HL-60 (cell line): ENCODE results near the gene ZNF200.
A peak's percentile ranks its signal among the peaks of the same experiment; 100 is the strongest.

Source experiments
- DNase-seq, 2 experiments: peaks; one replicate each; pipeline ENCODE4 v3.0.0-alpha.2; 2010 to 2020; ENCODE audit warnings: low read depth in 1 of 2, low spot score in 1 of 2
- H3K27ac ChIP-seq: fragments of 250-450 bp; sonication (Bioruptor Pico); replicated peaks from 2 replicates; pipeline ENCODE4 v1.5.1; 2020; ENCODE audit warnings: mild to moderate bottlenecking, moderate library complexity
- H3K27me3 ChIP-seq: fragments of 250-450 bp; sonication (Bioruptor Pico); 2 replicates; pipeline ENCODE4 v1.5.1; 2021; ENCODE audit warnings: mild to moderate bottlenecking, moderate library complexity; ENCODE audit not compliant: insufficient read depth, poor library complexity, severe bottlenecking
- H3K4me3 ChIP-seq: replicated peaks from 2 replicates; pipeline ENCODE4 v1.5.1; 2011; ENCODE audit warnings: mild to moderate bottlenecking, control low read depth, low read length; ENCODE audit not compliant: insufficient read depth
- CTCF ChIP-seq: IDR thresholded peaks from one replicate; pipeline ENCODE4 v1.5.1; 2011; ENCODE audit warnings: low read length, control low read depth, inconsistent platforms; ENCODE audit not compliant: insufficient read depth
- GABPA ChIP-seq: IDR thresholded peaks from 2 replicates; pipeline ENCODE4 v1.6.1; 2012; ENCODE audit warnings: low read depth
- POLR2AphosphoS5 ChIP-seq: IDR thresholded peaks from 2 replicates; pipeline ENCODE4 v1.6.1; 2012; ENCODE audit warnings: low read depth
- REST ChIP-seq: IDR thresholded peaks from 2 replicates; pipeline ENCODE4 v1.6.1; 2012; ENCODE audit warnings: low read depth; ENCODE audit not compliant: insufficient replicate concordance
- SPI1 ChIP-seq: IDR thresholded peaks from 2 replicates; pipeline ENCODE4 v1.6.1; 2012; ENCODE audit warnings: low read depth, mild to moderate bottlenecking, borderline replicate concordance
- long read RNA-seq: library from polyadenylated mRNA; unstranded; transcript quantifications from one replicate; pipeline ENCODE4 v2.0.0, GENCODE V29; 2020

ZNF200 gene
- long read RNA-seq, full-length matches to known transcripts = 32 of 34 reads
- long read RNA-seq, partial matches to known transcripts = 1 of 34 reads
- long read RNA-seq, other reads (novel, unspliced or antisense) = 1 of 34 reads

- H3K4me3 ChIP-seq = peak within 1 kb of the TSS; percentile 65
- TF ChIP-seq POLR2AphosphoS5 (peak; percentile 90), GABPA (peak; percentile 93), CTCF (no peak)
- peak; percentile 87 to 96 for DNase-seq
Measured at GRCh38 chr16:3234857-3235561, at the start of gene ZNF200. Gene ZNF200 (minus strand): TSS chr16:3235158. CDS start chr16:3233755, 1,403 bp downstream.

GRCh38 chr16:3283543-3284447 lies 48.8 kb upstream of the ZNF200 start:
- TF ChIP-seq CTCF (no peak), SPI1 (no peak), REST (no peak), POLR2AphosphoS5 (no peak), GABPA (no peak)
- H3K4me3 ChIP-seq = peak overlapping the region; percentile 98
- H3K27me3 ChIP-seq = no peaks in the 10 kb centered on the region
- peak in 1 of 2 experiments; percentile 55 for DNase-seq
- H3K27ac ChIP-seq = peak overlapping the region; percentile 98

More at GRCh38 chr16:3234857-3235561, at the start of gene ZNF200:
- H3K27ac ChIP-seq = peak within 1 kb of the TSS; percentile 97
- no peaks in the 10 kb centered on the region for H3K27me3 ChIP-seq

- H3K4me3 ChIP-seq = peak within 1 kb of the TSS; percentile 98
- TF ChIP-seq POLR2AphosphoS5 (peak; percentile 61; the same call in 1 of the 2 replicates), CTCF (no peak), GABPA (peak; percentile 86)
- H3K27me3 ChIP-seq = no peaks in the 10 kb centered on the region
- DNase-seq = peak; percentile 97 to 98
- H3K27ac ChIP-seq = peak within 1 kb of the TSS; percentile 98
Measured at GRCh38 chr16:3282730-3283542, 48.0 kb upstream of the ZNF200 start, which contains the start of gene ZNF263. Gene ZNF263 (plus strand): TSS chr16:3283491. CDS start chr16:3283819, 328 bp downstream.
